H1 (cell line): ENCODE results near the gene OPCML. TPM values are rescaled to one million over a fixed set of nuclear protein-coding genes. Genes with fewer than 3 reads are reported as not detected.

Experiments used
- CTCF ChIA-PET: fragments of 300-600 bp; sonication (Branson Sonifier 250); formaldehyde crosslinking; loops from one replicate; lab custom pipeline; 2021; ENCODE audit not compliant: partially characterized antibody; lab: Charles Lee
- POLR2A ChIA-PET: fragments of 300-600 bp; sonication (Branson Sonifier 250); formaldehyde crosslinking; loops from one replicate; lab custom pipeline; 2021; ENCODE audit warnings: inconsistent platforms; ENCODE audit not compliant: partially characterized antibody; lab: Charles Lee
- DNase-seq, 2 experiments: peaks; one replicate each; pipeline versions ENCODE4 v3.0.0 to v3.0.0-alpha.2; 2010 to 2022; ENCODE audit warnings: low spot score in 2 of 2, low read depth in 1 of 2, mixed read lengths in 1 of 2
- FAIRE-seq: peaks from 2 replicates; lab custom pipeline; 2011; peaks lifted over from hg19 to GRCh38; lab: Jason Lieb, UNC
- H2AFZ ChIP-seq: 2 replicates; pipeline ENCODE4 v1.8.1; 2012; ENCODE audit warnings: low read length, inconsistent platforms
- H2AK5ac ChIP-seq: 2 replicates; pipeline ENCODE4 v1.6.1; 2013; ENCODE audit warnings: low read depth, low read length
- H2BK120ac ChIP-seq: replicated peaks from 2 replicates; pipeline ENCODE3; 2013; ENCODE audit warnings: low read depth, low read length, inconsistent platforms
- H2BK12ac ChIP-seq: 2 replicates; pipeline ENCODE4 v1.6.1; 2013; ENCODE audit warnings: low read depth, low read length
- H2BK15ac ChIP-seq: 2 replicates; pipeline ENCODE4 v1.6.1; 2013; ENCODE audit warnings: low read length
- H2BK20ac ChIP-seq: 2 replicates; pipeline ENCODE4 v1.6.1; 2013; ENCODE audit warnings: low read length
- H2BK5ac ChIP-seq: 2 replicates; pipeline ENCODE4 v1.6.1; 2013; ENCODE audit warnings: low read depth, low read length
- H3K14ac ChIP-seq: 2 replicates; pipeline ENCODE4 v1.6.1; 2013; ENCODE audit warnings: inconsistent platforms; ENCODE audit not compliant: insufficient read length
- H3K18ac ChIP-seq: 2 replicates; pipeline ENCODE4 v1.6.1; 2013; ENCODE audit warnings: low read length; ENCODE audit errors: extremely low read depth
- H3K23ac ChIP-seq: 2 replicates; pipeline ENCODE4 v1.6.1; 2013; ENCODE audit warnings: inconsistent platforms; ENCODE audit not compliant: insufficient read length
- H3K23me2 ChIP-seq: 2 replicates; pipeline ENCODE4 v1.6.1; 2013; ENCODE audit warnings: low read depth, low read length
- H3K27ac ChIP-seq: 2 replicates; pipeline ENCODE4 v1.6.1; 2011; ENCODE audit warnings: low read depth, low read length, inconsistent platforms
- H3K27me3 ChIP-seq, 4 experiments: replicated peaks in 1 of 4; 1 replicate in 1 of 4; 2 replicates in 3 of 4; pipeline versions ENCODE4 v1.6.1 to v1.8.1; 2011 to 2013; ENCODE audit warnings: low read length in 3 of 4, mild to moderate bottlenecking in 3 of 4, inconsistent platforms in 2 of 4, mixed read lengths in 2 of 4, moderate library complexity in 1 of 4; ENCODE audit not compliant: control insufficient read depth in 3 of 4, insufficient read depth in 3 of 4; ENCODE audit errors: extremely low read depth in 1 of 4
- H3K36me3 ChIP-seq, 4 experiments: 2 replicates each; pipeline versions ENCODE4 v1.6.1 to v1.8.1; 2011 to 2013; ENCODE audit warnings: mild to moderate bottlenecking in 4 of 4, low read length in 3 of 4, moderate library complexity in 2 of 4, control low read depth in 1 of 4, inconsistent platforms in 1 of 4; ENCODE audit not compliant: insufficient read depth in 4 of 4, control insufficient read depth in 2 of 4
- H3K4ac ChIP-seq: replicated peaks from 2 replicates; pipeline ENCODE3; 2013; ENCODE audit warnings: low read length, low read depth, mixed read lengths, inconsistent platforms; ENCODE audit not compliant: insufficient read length
- H3K4me1 ChIP-seq, 4 experiments: replicated peaks in 1 of 4; 1 replicate in 1 of 4; 2 replicates in 3 of 4; pipeline versions ENCODE4 v1.6.1 to v1.8.1; 2011 to 2013; ENCODE audit warnings: low read length in 3 of 4, inconsistent platforms in 2 of 4, mixed read lengths in 1 of 4; ENCODE audit not compliant: insufficient read depth in 4 of 4, control insufficient read depth in 3 of 4
- H3K4me2 ChIP-seq, 2 experiments: 2 replicates each; pipeline versions ENCODE4 v1.6.1 to v1.8.1; 2011 to 2013; ENCODE audit warnings: low read depth in 2 of 2, low read length in 2 of 2, control low read depth in 1 of 2, inconsistent platforms in 1 of 2, mild to moderate bottlenecking in 1 of 2; ENCODE audit not compliant: insufficient read depth in 1 of 2
- H3K4me3 ChIP-seq, 4 experiments: fragments of 200-600, 300-600 bp in 1 of 4; sonication (generic), shearing (Covaris generic), sonication (Bioruptor Twin) in 1 of 4; 2 replicates each; pipeline versions ENCODE4 v1.5.1 to v1.8.1; 2011 to 2016; ENCODE audit warnings: low read length in 4 of 4, low read depth in 3 of 4, control low read depth in 2 of 4, inconsistent platforms in 2 of 4, mild to moderate bottlenecking in 2 of 4, mixed read lengths in 1 of 4, moderate library complexity in 1 of 4; ENCODE audit not compliant: insufficient read depth in 2 of 4; ENCODE audit errors: extremely low read depth in 1 of 4
- H3K56ac ChIP-seq: replicated peaks from 2 replicates; pipeline ENCODE3; 2013; ENCODE audit warnings: low read depth, mild to moderate bottlenecking, mixed read lengths, low read length, inconsistent platforms; ENCODE audit not compliant: insufficient read length
- H3K79me1 ChIP-seq: 2 replicates; pipeline ENCODE4 v1.6.1; 2013; ENCODE audit warnings: low read depth, low read length, control low read depth
- H3K79me2 ChIP-seq, 2 experiments: 2 replicates each; pipeline versions ENCODE4 v1.6.1 to v1.8.1; 2012 to 2013; ENCODE audit warnings: low read length in 2 of 2, mild to moderate bottlenecking in 2 of 2, inconsistent platforms in 1 of 2; ENCODE audit not compliant: insufficient read depth in 2 of 2, control insufficient read depth in 1 of 2
- H3K9ac ChIP-seq, 4 experiments: replicated peaks in 1 of 4; 1 replicate in 1 of 4; 2 replicates in 3 of 4; pipeline versions ENCODE4 v1.6.1 to v1.8.1; 2011 to 2013; ENCODE audit warnings: low read depth in 3 of 4, low read length in 3 of 4, control low read depth in 2 of 4, mild to moderate bottlenecking in 2 of 4, moderate library complexity in 2 of 4, inconsistent platforms in 1 of 4; ENCODE audit errors: extremely low read depth in 1 of 4
- H3K9me3 ChIP-seq, 2 experiments: 2 replicates each; pipeline versions ENCODE4 v1.6.1 to v1.8.1; 2012 to 2013; ENCODE audit warnings: mild to moderate bottlenecking in 2 of 2, moderate library complexity in 2 of 2, control low read depth in 1 of 2, inconsistent platforms in 1 of 2, low read depth in 1 of 2, low read length in 1 of 2, mixed read lengths in 1 of 2; ENCODE audit not compliant: insufficient read depth in 2 of 2
- H4K20me1 ChIP-seq, 2 experiments: replicated peaks in 1 of 2; 2 replicates each; pipeline versions ENCODE3 to v1.8.1; 2011 to 2013; ENCODE audit warnings: inconsistent platforms in 2 of 2, low read length in 2 of 2, mild to moderate bottlenecking in 1 of 2; ENCODE audit not compliant: insufficient read depth in 2 of 2, control insufficient read depth in 1 of 2
- H4K5ac ChIP-seq: 2 replicates; pipeline ENCODE4 v1.6.1; 2013; ENCODE audit warnings: low read length, low read depth, mixed read lengths, inconsistent platforms; ENCODE audit not compliant: insufficient read length
- H4K8ac ChIP-seq: 2 replicates; pipeline ENCODE4 v1.8.0; 2013; ENCODE audit warnings: mild to moderate bottlenecking, moderate library complexity, low read length, inconsistent platforms; ENCODE audit not compliant: insufficient read depth; ENCODE audit errors: extremely low read depth
- H4K91ac ChIP-seq: replicated peaks from 2 replicates; pipeline ENCODE3; 2013; ENCODE audit warnings: low read length, mixed read lengths, inconsistent platforms; ENCODE audit not compliant: insufficient read length
- ATF3 ChIP-seq: IDR thresholded peaks from 2 replicates; pipeline ENCODE4 v1.6.1; 2011; ENCODE audit warnings: low read depth, mild to moderate bottlenecking, low read length; ENCODE audit not compliant: insufficient read depth
- BRCA1 ChIP-seq: IDR thresholded peaks from 2 replicates; pipeline ENCODE4 v1.6.1; 2012; ENCODE audit warnings: low read depth, low read length, improper control_type of control experiment
- JUN ChIP-seq: IDR thresholded peaks from 2 replicates; pipeline ENCODE4 v1.6.1; 2011; ENCODE audit warnings: low read depth, mild to moderate bottlenecking, improper control_type of control experiment, low read length
- JUND ChIP-seq: IDR thresholded peaks from 2 replicates; pipeline ENCODE4 v1.6.1; 2011; ENCODE audit warnings: mild to moderate bottlenecking, improper control_type of control experiment, low read length
- KDM1A ChIP-seq: fragments of 200-600, 300-600 bp; sonication (generic); IDR thresholded peaks from 2 replicates; pipeline ENCODE4 v1.7.1; 2016; ENCODE audit warnings: mild to moderate bottlenecking, low read length, borderline replicate concordance
- MAX ChIP-seq: IDR thresholded peaks from 2 replicates; pipeline ENCODE4 v1.6.1; 2012; ENCODE audit warnings: inconsistent platforms
- NANOG ChIP-seq: IDR thresholded peaks from 2 replicates; pipeline ENCODE4 v1.6.1; 2011; ENCODE audit warnings: low read length, low read depth, mild to moderate bottlenecking, inconsistent platforms; ENCODE audit not compliant: insufficient read depth, poor library complexity, severe bottlenecking
- PHF8 ChIP-seq: fragments of 200-600 bp; sonication (generic); conservative IDR thresholded peaks from 2 replicates; pipeline ENCODE4 v1.7.1; 2012; ENCODE audit warnings: low read depth, mild to moderate bottlenecking, inconsistent platforms, low read length, moderate library complexity
- POU5F1 ChIP-seq: IDR thresholded peaks from 2 replicates; pipeline ENCODE4 v1.6.1; 2011; ENCODE audit warnings: low read depth, mild to moderate bottlenecking, low read length, moderate library complexity
- RAD21 ChIP-seq, 2 experiments: IDR thresholded peaks in 1 of 2; conservative IDR thresholded peaks in 1 of 2; 2 replicates each; pipeline ENCODE4 v1.6.1; 2011; ENCODE audit warnings: low read depth in 2 of 2, low read length in 2 of 2, improper control_type of control experiment in 1 of 2, inconsistent platforms in 1 of 2, mild to moderate bottlenecking in 1 of 2, moderate library complexity in 1 of 2
- RFX5 ChIP-seq: IDR thresholded peaks from 2 replicates; pipeline ENCODE4 v1.6.1; 2011; ENCODE audit warnings: low read depth, low read length, improper control_type of control experiment, borderline replicate concordance
- SIX5 ChIP-seq: IDR thresholded peaks from 2 replicates; pipeline ENCODE4 v1.6.1; 2011; ENCODE audit warnings: mild to moderate bottlenecking, low read depth, low read length
- ZNF274 ChIP-seq: IDR thresholded peaks from 2 replicates; pipeline ENCODE4 v1.7.0; 2012; ENCODE audit warnings: low read length, borderline replicate concordance; ENCODE audit errors: extremely low read depth
- WGBS, 2 experiments: shearing (Covaris generic) in 1 of 2; methylation state at CpG; one replicate each; pipeline versions ENCODE4 v1.1.6 to v1.1.7; 2013 to 2015; ENCODE audit warnings: low lambda C conversion rate in 2 of 2, mixed read lengths in 2 of 2, inconsistent platforms in 1 of 2, low coverage in 1 of 2, missing lambda C conversion rate in 1 of 2; ENCODE audit not compliant: insufficient replicate concordance in 2 of 2, insufficient coverage in 1 of 2, insufficient read length in 1 of 2; ENCODE audit errors: extremely low coverage in 1 of 2, missing lambda C conversion rate in 1 of 2; 5-methylcytosine and 5-hydroxymethylcytosine counted together
- polyA plus RNA-seq, 7 experiments: library from polyadenylated mRNA; depleted of rRNA in 3 of 7; stranded (reverse) in 5 of 7; unstranded in 2 of 7; fragments of >200 nt in 5 of 7; fragments of 200-250 nt in 2 of 7; gene quantifications; 1 replicate in 5 of 7; 2 replicates in 1 of 7; 4 replicates in 1 of 7; pipeline versions ENCODE4 v1.2.1 to v1.2.3, GENCODE V29; 2011 to 2013; ENCODE audit warnings: missing spikeins in 2 of 7, mixed read lengths in 2 of 7
- total RNA-seq: library from RNA; stranded (reverse); fragmentation: NEBNext Ultra II Directional; extraction: Animal tissue kit (Norgen Biotek cat#: 25700); gene quantifications from 2 replicates; pipeline ENCODE4 v1.2.1, GENCODE V29; 2021

Gene OPCML
- total and polyA plus RNA-seq, 2 of the 8 experiments (the other 6 are each of a cell fraction or from before 2014, with no cell fraction given), result 2.3 to 3.1 TPM

GRCh38 chr11:132822276-132822675 lies 710.0 kb downstream of the OPCML start:
- WGBS, 2 experiments, result 90% methylated on average over 5 of the region's 5 CpGs; no CpG with 5 or more reads in 1 of the 2 experiments
- no peak overlapping the region for H4K91ac ChIP-seq
- TF ChIP-seq RFX5 (no peak), JUN (no peak), KDM1A (no peak), ATF3 (no peak), MAX (no peak), JUND (no peak), POU5F1 (no peak), ZNF274 (no peak), BRCA1 (no peak), PHF8 (no peak), RAD21 (IDR thresholded peaks at IDR 0.05 in 1 of 2, conservative IDR thresholded peaks at IDR 0.05 in 1 of 2; ENCODE audit: low read depth in 2 of 2, low read length in 2 of 2) (no peak), SIX5 (no peak), NANOG (no peak)

More at GRCh38 chr11:132822276-132822675, 710.0 kb downstream of the OPCML start:
- no peak overlapping the region for H2BK12ac ChIP-seq
- H2AFZ ChIP-seq, result no peak overlapping the region
- no peak overlapping the region for H4K8ac ChIP-seq
- CTCF ChIA-PET, result interaction anchor here (1.0 to 1.2 kb wide), 2 partner anchors 18 to 119 kb away, joined by 4 to 5 read pairs; no protein-coding TSS in a partner anchor
- no peak overlapping the region for H2BK120ac ChIP-seq
- H2BK20ac ChIP-seq, result no peak overlapping the region
- H4K20me1 ChIP-seq, result no peaks in the 10 kb centered on the region
- no peaks in the 10 kb centered on the region for H3K36me3 ChIP-seq
- H3K14ac ChIP-seq, result no peak overlapping the region
- no peak overlapping the region for H2AK5ac ChIP-seq
- no peak overlapping the region for H2BK15ac ChIP-seq
- H3K23me2 ChIP-seq, result no peaks in the 10 kb centered on the region
- no peaks in the 10 kb centered on the region for H3K79me2 ChIP-seq
- H3K79me1 ChIP-seq, result no peaks in the 10 kb centered on the region
- H3K9ac ChIP-seq, result no peak overlapping the region
- H3K4ac ChIP-seq, result no peak overlapping the region
- no peak overlapping the region for H3K4me3 ChIP-seq
- POLR2A ChIA-PET, result no interaction called here
- FAIRE-seq (no peak), DNase-seq (no peak)
- H3K4me2 ChIP-seq, result no peak overlapping the region
- H3K56ac ChIP-seq, result no peak overlapping the region
- no peak overlapping the region for H4K5ac ChIP-seq
- no peaks in the 10 kb centered on the region for H3K27me3 ChIP-seq
- no peaks in the 10 kb centered on the region for H3K9me3 ChIP-seq
- H3K4me1 ChIP-seq, result peaks cover 0 to 5% (median 2%) of the 10 kb centered on the region in 4 experiments; a peak in 3 of 7 replicates
- no peak overlapping the region for H2BK5ac ChIP-seq
- no peak overlapping the region for H3K23ac ChIP-seq
- H3K18ac ChIP-seq, result no peak overlapping the region
- H3K27ac ChIP-seq, result no peak overlapping the region
